ENCODE data around the gene KATNA1. TPM values are rescaled to one million over a fixed set of nuclear protein-coding genes. Genes with fewer than 3 reads are reported as not detected.

Gene KATNA1
- total RNA-seq, 1 donor from 2014 or later, result 19.2 TPM

DNA sequence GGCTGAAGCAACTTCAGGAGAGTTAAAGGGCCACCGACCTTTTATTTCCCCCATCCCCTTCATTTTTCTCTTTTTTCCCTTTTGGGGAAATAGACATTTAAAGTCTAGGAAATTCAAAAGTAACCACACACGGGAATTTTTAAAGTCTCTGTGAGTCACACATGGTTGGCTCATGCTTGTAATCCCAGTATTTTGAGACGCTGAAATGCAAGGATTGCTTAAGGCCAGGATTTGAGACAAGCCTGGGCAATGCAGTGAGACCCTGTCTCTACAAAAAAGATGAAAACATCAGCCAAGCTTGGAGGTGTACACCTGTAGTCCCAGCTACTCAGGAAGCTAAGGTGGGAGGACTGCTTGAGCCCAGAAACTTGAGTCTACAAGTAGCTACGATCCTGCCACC is 34.2 kb downstream of the KATNA1 start:
- H3K4me3 Mint-ChIP-seq (ENCODE audit: unreplicated experiment), result no peak overlapping the region

DNA sequence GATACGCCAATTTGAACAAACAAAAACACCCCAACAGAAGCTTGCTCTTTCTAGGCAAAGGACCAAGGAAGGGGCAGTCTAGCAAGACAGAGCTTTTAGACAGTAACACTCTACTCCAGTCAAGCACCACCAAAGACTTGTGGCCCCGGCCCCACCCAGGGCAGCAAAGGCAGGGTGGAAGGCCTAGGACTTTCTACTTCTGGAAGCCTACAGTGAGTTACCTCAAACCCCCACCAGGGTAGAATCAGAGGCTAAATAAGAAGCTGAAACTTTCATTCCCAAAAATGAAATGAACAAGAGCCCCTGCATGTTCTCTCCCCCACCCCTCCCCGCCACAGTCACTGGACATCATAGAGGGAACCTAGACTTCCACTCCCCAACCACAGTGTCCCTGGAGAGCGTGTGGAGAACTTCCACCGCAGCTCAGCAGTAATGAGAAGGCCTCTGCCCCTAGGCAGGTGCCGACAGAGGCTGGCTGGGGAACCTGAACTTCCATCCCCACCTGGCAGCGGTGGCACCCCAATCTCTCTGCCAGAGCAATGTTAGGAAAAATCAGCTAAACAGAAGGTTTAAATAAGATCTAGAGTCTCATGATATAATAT is 40.0 kb downstream of the KATNA1 start:
- peaks cover 4% of the 10 kb centered on the region for H3K9me3 Mint-ChIP-seq (ENCODE audit: unreplicated experiment)
- H3K4me1 Mint-ChIP-seq (ENCODE audit: unreplicated experiment), result peaks cover 5% of the 10 kb centered on the region
- no peak for DNase-seq (ENCODE audit: extremely low spot score, unreplicated experiment)
- TF ChIP-seq, protein P1, sequence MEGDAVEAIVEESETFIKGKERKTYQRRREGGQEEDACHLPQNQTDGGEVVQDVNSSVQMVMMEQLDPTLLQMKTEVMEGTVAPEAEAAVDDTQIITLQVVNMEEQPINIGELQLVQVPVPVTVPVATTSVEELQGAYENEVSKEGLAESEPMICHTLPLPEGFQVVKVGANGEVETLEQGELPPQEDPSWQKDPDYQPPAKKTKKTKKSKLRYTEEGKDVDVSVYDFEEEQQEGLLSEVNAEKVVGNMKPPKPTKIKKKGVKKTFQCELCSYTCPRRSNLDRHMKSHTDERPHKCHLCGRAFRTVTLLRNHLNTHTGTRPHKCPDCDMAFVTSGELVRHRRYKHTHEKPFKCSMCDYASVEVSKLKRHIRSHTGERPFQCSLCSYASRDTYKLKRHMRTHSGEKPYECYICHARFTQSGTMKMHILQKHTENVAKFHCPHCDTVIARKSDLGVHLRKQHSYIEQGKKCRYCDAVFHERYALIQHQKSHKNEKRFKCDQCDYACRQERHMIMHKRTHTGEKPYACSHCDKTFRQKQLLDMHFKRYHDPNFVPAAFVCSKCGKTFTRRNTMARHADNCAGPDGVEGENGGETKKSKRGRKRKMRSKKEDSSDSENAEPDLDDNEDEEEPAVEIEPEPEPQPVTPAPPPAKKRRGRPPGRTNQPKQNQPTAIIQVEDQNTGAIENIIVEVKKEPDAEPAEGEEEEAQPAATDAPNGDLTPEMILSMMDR (IDR thresholded peaks at IDR 0.05), result no peak
- no peak overlapping the region for H3K27ac Mint-ChIP-seq (ENCODE audit: unreplicated experiment)
- H3K27me3 Mint-ChIP-seq (ENCODE audit: unreplicated experiment), result no peaks in the 10 kb centered on the region
- no peak overlapping the region for H3K4me3 Mint-ChIP-seq (ENCODE audit: unreplicated experiment)
- peaks cover 13% of the 10 kb centered on the region for H3K36me3 Mint-ChIP-seq (ENCODE audit: unreplicated experiment)

More for the DNA sequence above, 34.2 kb downstream of the KATNA1 start:
- Mint-ChIP-seq H3K9me3 (ENCODE audit: unreplicated experiment) (peaks cover 4% of the 10 kb centered on the region), H3K36me3 (ENCODE audit: unreplicated experiment) (peaks cover 17% of the 10 kb centered on the region), H3K27ac (ENCODE audit: unreplicated experiment) (no peak overlapping the region), H3K27me3 (ENCODE audit: unreplicated experiment) (no peaks in the 10 kb centered on the region), H3K4me1 (ENCODE audit: unreplicated experiment) (no peaks in the 10 kb centered on the region)
- TF ChIP-seq, protein P1 (IDR thresholded peaks at IDR 0.05), result no peak
- no peak for DNase-seq (ENCODE audit: extremely low spot score, unreplicated experiment)

DNA sequence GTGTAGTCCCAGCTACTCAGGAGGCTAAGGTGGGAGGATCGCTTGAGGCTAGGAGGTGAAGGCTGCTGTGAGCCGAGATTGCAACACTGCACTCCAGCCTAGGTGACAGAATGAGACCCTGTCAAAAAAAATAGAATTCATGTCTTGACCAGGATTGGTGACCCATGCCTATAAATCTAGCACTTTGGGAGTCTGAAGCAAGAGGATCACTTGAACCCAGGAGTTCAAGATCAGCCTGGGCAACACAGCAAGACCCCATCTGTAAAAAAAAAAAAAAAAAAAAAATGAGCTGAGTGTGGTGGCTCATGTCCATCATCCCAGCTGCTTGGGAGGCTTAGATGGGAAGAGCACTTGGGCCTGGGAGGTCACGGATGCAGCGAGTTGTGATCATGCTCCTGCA is 48.0 kb downstream of the KATNA1 start:
- no peak overlapping the region for H3K4me3 Mint-ChIP-seq (ENCODE audit: unreplicated experiment)
- no peak overlapping the region for H3K27ac Mint-ChIP-seq (ENCODE audit: unreplicated experiment)
- no peaks in the 10 kb centered on the region for H3K4me1 Mint-ChIP-seq (ENCODE audit: unreplicated experiment)
- H3K36me3 Mint-ChIP-seq (ENCODE audit: unreplicated experiment), result peaks cover 31% of the 10 kb centered on the region
- no peaks in the 10 kb centered on the region for H3K9me3 Mint-ChIP-seq (ENCODE audit: unreplicated experiment)
- TF ChIP-seq, protein P1 (IDR thresholded peaks at IDR 0.05), result no peak
- no peaks in the 10 kb centered on the region for H3K27me3 Mint-ChIP-seq (ENCODE audit: unreplicated experiment)
- DNase-seq (ENCODE audit: extremely low spot score, unreplicated experiment), result no peak

DNA sequence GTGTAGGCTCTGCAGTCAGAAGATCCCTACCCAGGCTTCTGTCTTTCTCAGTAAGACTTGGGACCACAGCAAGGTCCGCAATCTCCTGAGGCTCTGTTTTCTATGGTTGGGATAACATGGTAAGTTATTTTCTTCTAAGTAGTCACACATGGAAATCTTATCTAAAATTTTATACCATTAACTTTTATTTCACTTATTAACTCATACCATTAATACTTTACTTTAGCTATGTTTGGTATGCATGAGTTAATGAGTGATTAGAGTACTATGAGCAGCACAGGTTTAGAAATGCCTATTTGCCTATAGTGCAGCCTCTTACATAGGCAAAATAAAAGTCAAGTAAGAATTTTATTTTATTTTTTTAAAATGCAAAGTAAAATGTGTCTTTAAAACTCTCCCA is 55.1 kb downstream of the KATNA1 start:
- H3K4me1 Mint-ChIP-seq (ENCODE audit: unreplicated experiment), result no peaks in the 10 kb centered on the region
- DNase-seq (ENCODE audit: extremely low spot score, unreplicated experiment), result no peak
- TF ChIP-seq, protein P1 (IDR thresholded peaks at IDR 0.05), result no peak
- H3K27ac Mint-ChIP-seq (ENCODE audit: unreplicated experiment), result no peak overlapping the region
- H3K27me3 Mint-ChIP-seq (ENCODE audit: unreplicated experiment), result no peaks in the 10 kb centered on the region
- no peak overlapping the region for H3K4me3 Mint-ChIP-seq (ENCODE audit: unreplicated experiment)
- H3K9me3 Mint-ChIP-seq (ENCODE audit: unreplicated experiment), result no peaks in the 10 kb centered on the region
- peaks cover 41% of the 10 kb centered on the region for H3K36me3 Mint-ChIP-seq (ENCODE audit: unreplicated experiment)

DNA sequence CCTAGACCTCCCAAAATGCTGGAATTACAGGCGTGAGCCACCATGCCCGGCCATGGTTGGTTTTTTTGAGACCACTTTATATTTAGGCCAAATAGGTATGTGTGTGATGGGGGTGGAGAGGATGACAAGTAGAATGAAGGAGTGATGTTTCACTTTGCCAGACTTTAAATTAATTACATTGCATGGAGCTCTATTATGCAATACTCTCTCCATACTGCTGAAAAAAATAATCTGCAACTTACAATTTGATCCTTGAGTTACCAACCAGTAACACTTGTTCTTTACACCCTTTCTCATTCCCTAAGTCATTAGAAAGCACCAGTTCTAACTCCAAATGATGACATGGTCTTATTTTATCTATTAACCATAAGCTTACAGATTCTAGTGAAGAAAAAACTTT is 55.5 kb downstream of the KATNA1 start:
- TF ChIP-seq, protein P1 (IDR thresholded peaks at IDR 0.05), result no peak
- Mint-ChIP-seq H3K9me3 (ENCODE audit: unreplicated experiment) (no peaks in the 10 kb centered on the region), H3K4me1 (ENCODE audit: unreplicated experiment) (no peaks in the 10 kb centered on the region), H3K27ac (ENCODE audit: unreplicated experiment) (no peak overlapping the region), H3K4me3 (ENCODE audit: unreplicated experiment) (no peak overlapping the region), H3K36me3 (ENCODE audit: unreplicated experiment) (peaks cover 42% of the 10 kb centered on the region), H3K27me3 (ENCODE audit: unreplicated experiment) (no peaks in the 10 kb centered on the region)
- DNase-seq (ENCODE audit: extremely low spot score, unreplicated experiment), result no peak

Data from osteocyte (in vitro differentiated cells).